GM23338 (cell line): ENCODE results near the gene METAP1D.

Experiments used
- CREB1 ChIP-seq: fragments of 250-450 bp; sonication (Bioruptor Pico); IDR thresholded peaks from 2 replicates; pipeline ENCODE4 v1.5.0; 2020; ENCODE audit warnings: low read depth, mild to moderate bottlenecking, moderate library complexity
- CTCF ChIP-seq, 2 experiments: fragments of 200-600 bp in 1 of 2; sonication (generic) in 1 of 2; conservative IDR thresholded peaks; 2 replicates each; pipeline versions ENCODE4 v1.5.1 to v1.6.1; 2016 to 2017; ENCODE audit warnings: antibody characterized with exemption in 2 of 2, low read depth in 2 of 2, mild to moderate bottlenecking in 2 of 2, moderate library complexity in 1 of 2
- ETS1 ChIP-seq: IDR thresholded peaks from 2 replicates; pipeline ENCODE4 v1.6.1; 2016; ENCODE audit warnings: antibody characterized with exemption
- EZH2 ChIP-seq: fragments of 200-600 bp; sonication (generic); IDR thresholded peaks from one replicate; pipeline ENCODE4 v1.8.0; 2017; ENCODE audit warnings: antibody characterized with exemption, mild to moderate bottlenecking, low read depth; ENCODE audit not compliant: unreplicated experiment
- EZH2phosphoT487 ChIP-seq: fragments of 200-600 bp; sonication (generic); IDR thresholded peaks from one replicate; pipeline ENCODE4 v1.8.1; 2018; ENCODE audit warnings: antibody characterized with exemption; ENCODE audit not compliant: unreplicated experiment
- JUNB ChIP-seq: IDR thresholded peaks from one replicate; pipeline ENCODE4 v1.6.1; 2016; ENCODE audit warnings: antibody characterized with exemption; ENCODE audit not compliant: unreplicated experiment
- POLR2AphosphoS5 ChIP-seq: IDR thresholded peaks from 2 replicates; pipeline ENCODE4 v1.6.1; 2016; ENCODE audit warnings: antibody characterized with exemption, low read depth
- TF ChIP-seq, protein P1 (sequence below): IDR thresholded peaks from one replicate; pipeline ENCODE4 v1.6.1; 2018; ENCODE audit warnings: antibody characterized with exemption; ENCODE audit not compliant: unreplicated experiment

GRCh38 chr2:172052000-172052983 lies 52.5 kb downstream of the METAP1D start:
- TF ChIP-seq CTCF (conservative IDR thresholded peaks at IDR 0.05; ENCODE audit: low read depth in 2 of 2) (no peak), EZH2phosphoT487 (no peak), CREB1 (CRISPR knock-in tag) (no peak), POLR2AphosphoS5 (no peak), JUNB (no peak), EZH2 (no peak), ETS1 (no peak)
- TF ChIP-seq, protein P1, sequence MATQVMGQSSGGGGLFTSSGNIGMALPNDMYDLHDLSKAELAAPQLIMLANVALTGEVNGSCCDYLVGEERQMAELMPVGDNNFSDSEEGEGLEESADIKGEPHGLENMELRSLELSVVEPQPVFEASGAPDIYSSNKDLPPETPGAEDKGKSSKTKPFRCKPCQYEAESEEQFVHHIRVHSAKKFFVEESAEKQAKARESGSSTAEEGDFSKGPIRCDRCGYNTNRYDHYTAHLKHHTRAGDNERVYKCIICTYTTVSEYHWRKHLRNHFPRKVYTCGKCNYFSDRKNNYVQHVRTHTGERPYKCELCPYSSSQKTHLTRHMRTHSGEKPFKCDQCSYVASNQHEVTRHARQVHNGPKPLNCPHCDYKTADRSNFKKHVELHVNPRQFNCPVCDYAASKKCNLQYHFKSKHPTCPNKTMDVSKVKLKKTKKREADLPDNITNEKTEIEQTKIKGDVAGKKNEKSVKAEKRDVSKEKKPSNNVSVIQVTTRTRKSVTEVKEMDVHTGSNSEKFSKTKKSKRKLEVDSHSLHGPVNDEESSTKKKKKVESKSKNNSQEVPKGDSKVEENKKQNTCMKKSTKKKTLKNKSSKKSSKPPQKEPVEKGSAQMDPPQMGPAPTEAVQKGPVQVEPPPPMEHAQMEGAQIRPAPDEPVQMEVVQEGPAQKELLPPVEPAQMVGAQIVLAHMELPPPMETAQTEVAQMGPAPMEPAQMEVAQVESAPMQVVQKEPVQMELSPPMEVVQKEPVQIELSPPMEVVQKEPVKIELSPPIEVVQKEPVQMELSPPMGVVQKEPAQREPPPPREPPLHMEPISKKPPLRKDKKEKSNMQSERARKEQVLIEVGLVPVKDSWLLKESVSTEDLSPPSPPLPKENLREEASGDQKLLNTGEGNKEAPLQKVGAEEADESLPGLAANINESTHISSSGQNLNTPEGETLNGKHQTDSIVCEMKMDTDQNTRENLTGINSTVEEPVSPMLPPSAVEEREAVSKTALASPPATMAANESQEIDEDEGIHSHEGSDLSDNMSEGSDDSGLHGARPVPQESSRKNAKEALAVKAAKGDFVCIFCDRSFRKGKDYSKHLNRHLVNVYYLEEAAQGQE = no peak
